GM11168 (cell line): ENCODE measurements around the gene RNF215.
"Not testable (repeated sequence)": the region's sequence is repeated elsewhere in the genome, so short reads cannot be mapped to it uniquely, and the experiment has no call there.

ENCODE experiments used
- in situ Hi-C: fragments of 300-500 bp; cut with MboI; formaldehyde crosslinking; loops from one replicate; pipeline ENCODE4 v1.12.0; 2022; ENCODE audit warnings: low sequenced_read_pairs; ENCODE audit not compliant: unreplicated experiment

RNF215 gene

GRCh38 chr22:30421695-30422480 is 34.7 kb upstream of the RNF215 start:
- in situ Hi-C loops: no loop called here

- in situ Hi-C loops: no loop called here
Observed at GRCh38 chr22:30420347-30421125, 33.3 kb upstream of the RNF215 start.

DNA sequence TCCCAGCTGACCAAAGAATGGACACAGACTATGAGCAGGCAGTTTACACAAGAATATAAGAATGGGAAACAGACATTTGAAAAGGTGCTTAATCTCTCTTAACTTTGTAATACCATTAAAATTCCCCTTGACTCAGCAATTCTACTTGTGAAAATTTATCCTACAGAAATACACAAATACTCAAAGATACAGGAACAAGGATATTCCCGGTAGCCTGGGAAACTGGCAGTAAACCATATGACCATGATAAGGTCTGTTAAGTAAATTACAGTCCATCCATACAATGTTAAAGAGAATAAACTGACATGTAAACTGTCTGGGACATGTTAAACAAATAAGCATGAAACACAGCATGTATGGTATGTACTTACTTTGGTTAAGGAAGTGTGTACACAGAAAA is 29.6 kb upstream of the RNF215 start:
- in situ Hi-C loops: no loop called here

DNA sequence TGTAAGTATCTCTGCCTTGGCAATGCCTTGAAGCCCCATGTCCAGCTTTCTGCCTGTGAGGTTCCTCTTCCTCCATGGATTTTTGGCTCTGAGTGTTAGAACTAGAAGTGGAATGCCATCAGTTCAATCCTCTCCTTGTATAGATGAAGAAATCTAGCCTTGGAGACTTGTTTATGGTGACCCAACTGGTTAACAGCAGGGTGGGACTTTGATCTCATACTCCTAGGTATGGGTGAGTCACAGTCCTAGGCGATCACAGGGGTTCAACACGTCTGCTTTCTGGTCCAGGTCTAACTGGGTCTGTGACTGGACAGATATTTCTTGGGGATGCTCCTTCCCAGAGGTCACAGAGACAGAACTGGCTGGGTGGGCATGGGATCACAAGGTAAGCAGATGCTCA is 29.2 kb upstream of the RNF215 start:
- in situ Hi-C loops: no loop called here

DNA sequence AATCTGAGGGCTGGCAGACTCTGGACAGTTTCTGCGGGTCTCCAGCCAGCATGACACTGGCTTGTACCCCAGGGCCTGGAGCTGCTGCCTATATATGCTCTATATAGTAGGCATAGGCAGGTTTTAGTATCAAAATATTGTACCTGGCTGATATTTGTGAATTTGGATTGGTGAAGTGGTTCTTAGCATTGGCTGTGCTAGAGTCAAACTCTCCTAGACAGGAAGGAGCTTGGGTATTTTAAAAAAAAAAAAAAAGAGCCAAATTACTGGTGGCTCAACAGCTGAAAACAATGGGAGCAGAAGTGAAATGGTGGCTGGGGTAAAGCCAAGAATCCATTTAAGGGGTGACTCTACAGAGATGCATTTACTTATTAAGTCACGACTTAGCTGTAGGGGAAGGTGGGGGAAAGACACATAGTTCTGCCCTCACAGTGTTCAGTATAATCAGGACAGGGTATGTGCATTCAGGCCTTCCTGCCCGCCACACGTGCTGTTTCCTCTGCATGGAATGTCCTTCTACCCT is 27.4 kb upstream of the RNF215 start:
- in situ Hi-C loops: no loop called here

GRCh38 chr22:30413745-30414524 is 26.7 kb upstream of the RNF215 start:
- in situ Hi-C loops: no loop called here

GRCh38 chr22:30413001-30413400 is 25.8 kb upstream of the RNF215 start:
- in situ Hi-C loops: no loop called here

GRCh38 chr22:30411780-30412179 is 24.6 kb upstream of the RNF215 start:
- in situ Hi-C loops: no loop called here

DNA sequence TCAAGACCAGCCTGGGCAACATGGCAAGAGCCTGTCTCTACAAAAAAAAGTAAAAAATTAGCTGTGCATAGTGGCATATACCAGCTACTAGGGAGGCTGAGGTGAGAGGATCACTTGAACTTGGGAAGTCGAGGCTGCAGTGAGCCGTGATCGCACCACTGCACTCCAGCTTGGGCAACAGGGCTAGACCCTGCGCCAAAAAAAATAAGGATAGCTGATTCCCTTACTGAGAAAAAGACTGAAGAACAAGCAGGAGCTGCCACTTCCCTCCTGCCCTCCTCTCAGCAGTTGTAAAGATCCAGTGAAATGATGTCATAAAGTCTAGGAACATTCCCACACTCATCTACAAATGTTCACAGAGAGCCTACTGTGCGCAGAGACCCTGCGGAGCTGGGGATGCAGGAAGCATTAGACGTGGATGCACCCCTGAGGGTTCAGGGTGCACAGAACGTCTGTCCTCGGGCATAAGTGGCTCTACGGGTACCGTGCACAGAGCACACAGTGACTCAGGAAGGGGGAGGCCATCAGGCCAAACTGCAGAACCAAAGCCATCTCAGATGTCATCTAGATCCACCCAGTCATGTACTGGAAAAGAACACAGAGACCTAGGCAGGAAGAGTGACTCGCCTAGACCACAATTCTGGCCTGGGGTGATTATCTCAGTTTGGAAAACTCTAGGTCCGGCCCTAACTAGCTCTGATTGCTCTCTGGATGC is 21.3 kb upstream of the RNF215 start:
- in situ Hi-C loops: no loop called here

GRCh38 chr22:30406400-30406799 is 19.2 kb upstream of the RNF215 start:
- in situ Hi-C loops: no loop called here

DNA sequence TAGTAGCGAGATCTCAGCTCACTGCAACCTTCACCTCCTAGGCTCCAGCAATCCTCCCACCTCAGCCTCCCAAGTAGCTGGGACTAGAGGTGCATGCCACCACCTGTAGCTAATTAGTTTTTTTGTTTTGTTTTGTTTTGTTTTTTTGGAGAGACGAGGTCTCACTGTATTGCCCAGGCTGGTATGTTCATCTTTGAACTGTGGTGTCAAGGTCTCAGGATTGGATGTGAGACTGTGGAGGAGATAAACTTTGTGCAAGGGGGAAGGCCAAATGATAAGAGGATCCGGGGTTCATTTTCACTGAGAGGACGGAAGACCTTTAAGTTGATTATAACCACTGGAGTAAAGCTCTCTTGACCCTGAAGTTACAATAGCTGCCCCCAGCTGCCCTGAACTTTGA is 18.5 kb upstream of the RNF215 start:
- in situ Hi-C loops: no loop called here

GRCh38 chr22:30404307-30404706 is 17.1 kb upstream of the RNF215 start:
- in situ Hi-C loops: no loop called here

- in situ Hi-C loops: not testable (repeated sequence)
Observed at GRCh38 chr22:30402766-30403104, 15.5 kb upstream of the RNF215 start.

DNA sequence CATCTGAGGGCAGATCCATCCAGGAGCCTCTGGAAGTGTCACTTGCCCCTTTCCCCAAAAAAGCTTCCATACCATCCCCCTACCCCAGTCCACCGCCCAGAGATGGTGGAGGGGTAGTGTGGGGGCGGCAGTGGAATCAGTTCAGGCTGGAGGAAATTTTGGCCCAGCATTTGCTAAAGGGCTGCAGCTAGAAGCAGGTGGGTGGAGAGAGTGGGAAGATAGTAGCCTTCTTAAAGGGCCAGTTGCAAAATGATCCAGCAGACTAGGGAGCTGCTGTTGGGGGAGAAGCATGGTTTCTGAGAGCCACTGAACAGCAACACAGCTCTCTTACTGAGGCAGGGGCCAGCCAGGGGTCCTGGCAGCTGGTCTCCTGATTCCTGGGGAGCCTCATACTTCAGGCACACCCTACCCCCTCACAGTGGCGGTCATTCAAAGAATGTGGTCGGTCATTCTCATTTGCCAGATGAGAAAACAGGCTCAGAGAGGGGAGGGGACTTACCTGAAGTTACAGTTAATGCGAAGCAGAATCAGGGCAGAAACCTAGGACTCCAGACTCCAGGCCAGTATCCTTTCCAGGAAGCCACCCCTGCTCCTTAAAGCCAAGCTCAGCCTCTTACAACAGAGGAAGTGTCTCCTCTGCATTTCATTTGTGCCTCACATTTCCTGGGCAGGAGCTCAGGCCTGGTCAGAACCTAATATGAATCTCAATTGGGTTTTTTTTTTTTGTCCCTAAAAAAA is 15.0 kb upstream of the RNF215 start:
- in situ Hi-C loops: no loop called here

DNA sequence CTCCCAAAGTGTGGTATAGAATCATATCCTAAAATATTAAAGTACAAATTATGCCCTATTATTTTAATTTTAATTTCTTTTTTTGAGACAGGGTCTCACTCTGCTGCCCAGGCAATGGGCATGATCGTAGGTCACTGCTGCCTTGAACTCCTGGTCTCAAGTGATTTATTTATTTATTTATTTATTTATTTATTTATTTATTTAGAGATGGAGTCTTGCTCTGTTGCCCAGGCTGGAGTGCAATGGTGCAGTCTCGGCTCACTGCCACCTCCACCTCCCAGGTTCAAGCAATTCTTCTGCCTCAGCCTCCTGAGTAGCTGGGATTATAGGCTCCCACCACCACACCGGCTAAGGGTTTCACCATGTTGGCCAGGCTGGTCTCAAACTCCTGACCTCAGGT is 13.8 kb upstream of the RNF215 start:
- in situ Hi-C loops: not testable (repeated sequence)

DNA sequence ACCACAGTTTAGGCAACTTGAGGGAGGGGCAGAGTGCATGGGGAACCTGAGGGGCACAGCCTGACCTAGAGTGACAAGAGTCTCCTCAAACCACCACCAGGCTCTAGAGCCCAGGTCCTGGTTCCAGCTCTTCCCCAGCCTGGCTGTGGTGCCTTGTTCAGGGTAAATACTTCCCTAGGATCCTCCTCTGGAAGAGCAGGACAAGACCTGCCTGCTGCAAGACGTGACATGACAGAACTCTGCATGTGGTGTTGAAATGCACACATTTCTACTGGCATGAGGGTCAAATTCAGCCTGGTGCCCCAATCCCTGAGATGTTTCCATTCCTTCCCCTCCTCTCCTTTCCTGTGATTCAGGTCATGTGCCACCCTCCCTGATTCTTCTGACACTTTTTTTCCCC is 12.9 kb upstream of the RNF215 start:
- in situ Hi-C loops: no loop called here

GRCh38 chr22:30399718-30400117 is 12.5 kb upstream of the RNF215 start:
- in situ Hi-C loops: loop anchor here (10.0 kb wide), 1 partner anchor 295 kb away; no protein-coding TSS in a partner anchor

GRCh38 chr22:30398685-30399680 is 11.8 kb upstream of the RNF215 start:
- in situ Hi-C loops: loop anchor here (10.0 kb wide), 1 partner anchor 294 kb away; no protein-coding TSS in a partner anchor
